ENCODE data around the gene MORN3. TPM values are rescaled to one million over a fixed set of nuclear protein-coding genes. Genes with fewer than 3 reads are reported as not detected.
"Not testable (repeated sequence)": the region's sequence is repeated elsewhere in the genome, so short reads cannot be mapped to it uniquely, and the experiment has no call there.

The MORN3 gene
- total RNA-seq, 4 donors from 2014 or later, result 0.40 to 2.3 (median 1.1) TPM

DNA sequence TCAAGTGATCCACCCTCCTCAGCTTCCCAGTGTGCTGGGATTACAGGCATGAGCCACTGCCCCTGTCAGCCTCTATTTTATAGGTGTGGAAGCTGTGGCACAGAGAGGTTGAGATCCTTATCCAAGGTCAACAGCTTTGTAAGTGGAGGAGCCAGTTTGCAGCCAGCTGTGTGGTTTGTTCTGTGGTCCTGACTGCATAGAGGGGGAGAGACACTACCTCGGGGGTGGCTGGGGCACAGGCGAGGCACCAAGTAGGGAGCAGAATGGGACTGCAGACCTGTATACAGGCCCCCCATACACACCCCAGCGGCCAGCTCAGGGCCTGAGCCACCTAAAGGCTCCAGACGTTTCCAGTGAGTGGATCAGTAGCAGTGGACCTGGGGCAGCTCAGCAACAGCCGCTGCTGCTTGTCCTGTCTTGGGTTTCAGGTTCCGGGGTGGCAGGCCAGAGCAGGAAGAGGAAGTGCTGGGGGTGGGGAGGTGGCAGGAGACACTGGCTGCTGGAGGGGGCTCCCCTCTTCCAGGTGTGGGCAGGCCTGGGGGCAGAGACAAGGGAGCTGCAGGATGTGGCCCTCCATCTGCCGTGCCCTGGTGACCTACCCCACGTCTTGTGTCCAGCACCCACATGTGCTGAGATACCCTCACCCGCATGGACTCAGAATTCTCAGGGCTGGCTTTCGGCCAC, 32.1 kb downstream of the MORN3 start:
- Histone ChIP-seq H3K4me3 (replicated peaks in 1 of 3) (no peak overlapping the region), H3K9me3 (no peaks in the 10 kb centered on the region), H3K27ac (peak overlapping the region in 1 of 3 donors; percentile 40), H3K27me3 (no peaks in the 10 kb centered on the region), H3K36me3 (peaks cover 3 to 4% of the 10 kb centered on the region in 2 donors), H3K4me1 (peaks cover 11 to 26% of the 10 kb centered on the region in 2 donors)
- peak in 1 of 2 donors; percentile 13 for DNase-seq
- intact Hi-C loops (cut with DNase I), result no loop called here
- TF ChIP-seq POLR2A (IDR thresholded peaks at IDR 0.05), result no peak
- TF ChIP-seq, protein P1, sequence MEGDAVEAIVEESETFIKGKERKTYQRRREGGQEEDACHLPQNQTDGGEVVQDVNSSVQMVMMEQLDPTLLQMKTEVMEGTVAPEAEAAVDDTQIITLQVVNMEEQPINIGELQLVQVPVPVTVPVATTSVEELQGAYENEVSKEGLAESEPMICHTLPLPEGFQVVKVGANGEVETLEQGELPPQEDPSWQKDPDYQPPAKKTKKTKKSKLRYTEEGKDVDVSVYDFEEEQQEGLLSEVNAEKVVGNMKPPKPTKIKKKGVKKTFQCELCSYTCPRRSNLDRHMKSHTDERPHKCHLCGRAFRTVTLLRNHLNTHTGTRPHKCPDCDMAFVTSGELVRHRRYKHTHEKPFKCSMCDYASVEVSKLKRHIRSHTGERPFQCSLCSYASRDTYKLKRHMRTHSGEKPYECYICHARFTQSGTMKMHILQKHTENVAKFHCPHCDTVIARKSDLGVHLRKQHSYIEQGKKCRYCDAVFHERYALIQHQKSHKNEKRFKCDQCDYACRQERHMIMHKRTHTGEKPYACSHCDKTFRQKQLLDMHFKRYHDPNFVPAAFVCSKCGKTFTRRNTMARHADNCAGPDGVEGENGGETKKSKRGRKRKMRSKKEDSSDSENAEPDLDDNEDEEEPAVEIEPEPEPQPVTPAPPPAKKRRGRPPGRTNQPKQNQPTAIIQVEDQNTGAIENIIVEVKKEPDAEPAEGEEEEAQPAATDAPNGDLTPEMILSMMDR (IDR thresholded peaks at IDR 0.05), result no peak
- WGBS, 2 donors, result 63 to 89% methylated on average over 4 to 10 of the region's 10 CpGs

DNA sequence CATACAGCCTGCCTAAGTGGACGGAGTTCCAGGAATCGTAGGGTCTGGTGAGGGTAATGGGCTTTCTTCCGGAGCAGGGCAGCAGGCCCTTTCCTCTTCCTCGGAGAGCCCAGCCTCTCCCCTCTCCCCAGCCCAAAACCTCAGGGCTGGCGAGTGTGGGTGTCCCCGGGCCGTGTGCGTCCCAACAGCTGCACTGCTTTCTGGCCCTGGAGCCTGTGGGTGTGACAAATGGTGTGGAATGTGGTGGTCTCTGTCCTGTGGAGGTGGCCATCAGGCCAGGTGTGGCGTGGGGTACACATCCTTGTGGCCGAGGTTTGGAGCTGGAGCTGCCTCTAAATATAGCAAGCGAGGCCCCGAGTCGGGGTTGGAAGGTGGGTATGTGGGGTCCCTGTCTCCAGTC, 34.6 kb downstream of the MORN3 start:
- Histone ChIP-seq H3K4me1 (peaks cover 15 to 42% of the 10 kb centered on the region in 2 donors), H3K36me3 (no peaks in the 10 kb centered on the region), H3K9me3 (no peaks in the 10 kb centered on the region), H3K4me3 (replicated peaks in 1 of 3) (no peak overlapping the region), H3K27me3 (no peaks in the 10 kb centered on the region), H3K27ac (no peak overlapping the region)
- DNase-seq, result no peak
- 82 to 89% methylated on average over 11 to 13 of the region's 13 CpGs for WGBS, 2 donors
- intact Hi-C loops (cut with DNase I), result no loop called here
- no peak for TF ChIP-seq POLR2A (IDR thresholded peaks at IDR 0.05)
- TF ChIP-seq, protein P1 (IDR thresholded peaks at IDR 0.05), result no peak

DNA sequence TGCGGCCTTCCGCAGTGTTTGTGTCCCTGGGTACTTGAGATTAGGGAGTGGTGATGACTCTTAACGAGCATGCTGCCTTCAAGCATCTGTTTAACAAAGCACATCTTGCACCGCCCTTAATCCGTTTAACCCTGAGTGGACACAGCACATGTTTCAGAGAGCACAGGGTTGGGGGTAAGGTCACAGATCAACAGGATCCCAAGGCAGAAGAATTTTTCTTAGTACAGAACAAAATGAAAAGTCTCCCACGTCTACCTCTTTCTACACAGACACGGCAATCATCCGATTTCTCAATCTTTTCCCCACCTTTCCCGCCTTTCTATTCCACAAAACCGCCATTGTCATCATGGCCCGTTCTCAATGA, 35.6 kb downstream of the MORN3 start:
- H3K4me1 ChIP-seq, result peaks cover 15 to 52% of the 10 kb centered on the region in 2 donors
- intact Hi-C loops (cut with DNase I); H3K4me3 ChIP-seq (replicated peaks in 1 of 3); H3K27ac ChIP-seq; H3K27me3 ChIP-seq; DNase-seq; H3K36me3 ChIP-seq; H3K9me3 ChIP-seq: not testable (repeated sequence)
- WGBS, 2 donors, result 68 to 69% methylated on average over 6 to 8 of the region's 11 CpGs

DNA sequence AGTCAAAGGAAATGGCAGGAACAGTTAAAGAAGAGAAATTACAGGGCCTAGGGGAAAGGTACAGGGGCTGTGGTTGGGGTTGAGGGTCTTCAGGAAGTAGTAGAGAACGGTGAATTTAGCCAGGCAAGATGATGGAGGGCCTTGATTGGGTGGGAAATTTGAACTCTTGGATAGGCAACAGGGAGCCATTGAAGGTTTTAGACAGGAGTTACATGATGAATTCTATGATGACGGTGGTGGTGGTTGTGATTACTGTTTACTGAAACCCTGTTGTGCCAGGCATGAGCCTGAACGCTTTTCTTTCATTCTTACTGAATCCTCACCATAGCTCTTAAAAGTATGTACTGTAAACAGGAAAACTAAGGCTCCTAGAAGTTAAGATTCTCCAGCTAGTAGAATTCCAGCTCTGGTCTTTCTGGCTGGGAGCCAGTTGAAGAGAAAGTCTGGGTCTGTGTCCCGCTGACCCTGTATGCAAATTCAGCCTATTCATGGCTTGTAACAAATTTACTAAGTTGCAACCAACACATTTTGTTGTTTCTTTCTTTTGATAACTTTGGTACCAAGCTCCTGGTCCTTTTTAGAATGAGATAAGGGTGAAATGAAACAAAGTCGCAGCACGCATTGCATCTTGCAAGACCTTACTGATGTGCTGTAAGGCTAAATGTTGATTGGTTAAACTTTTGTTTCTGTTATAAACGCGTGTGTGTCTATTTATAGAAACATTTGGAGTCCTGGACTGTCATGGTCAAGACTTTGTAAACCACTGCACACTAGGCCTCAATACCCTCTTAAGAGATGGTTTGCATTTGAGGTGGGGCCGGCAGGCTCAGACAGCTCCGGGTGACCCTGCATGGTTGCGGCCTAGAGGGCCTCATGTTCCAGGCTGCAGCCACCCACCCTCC, 37.1 kb downstream of the MORN3 start:
- intact Hi-C loops (cut with DNase I), result no loop called here
- Histone ChIP-seq H3K27me3 (no peaks in the 10 kb centered on the region), H3K36me3 (no peaks in the 10 kb centered on the region), H3K27ac (peak overlapping the region in 2 of 3 donors; percentile 37 to 72), H3K4me1 (peaks cover 29 to 60% of the 10 kb centered on the region in 2 donors), H3K4me3 (replicated peaks in 1 of 3) (no peak overlapping the region), H3K9me3 (no peaks in the 10 kb centered on the region)
- 71 to 77% methylated on average over 11 of the region's 11 CpGs for WGBS, 2 donors
- TF ChIP-seq, protein P1 (IDR thresholded peaks at IDR 0.05), result no peak
- TF ChIP-seq POLR2A (IDR thresholded peaks at IDR 0.05), result no peak
- no peak for DNase-seq

DNA sequence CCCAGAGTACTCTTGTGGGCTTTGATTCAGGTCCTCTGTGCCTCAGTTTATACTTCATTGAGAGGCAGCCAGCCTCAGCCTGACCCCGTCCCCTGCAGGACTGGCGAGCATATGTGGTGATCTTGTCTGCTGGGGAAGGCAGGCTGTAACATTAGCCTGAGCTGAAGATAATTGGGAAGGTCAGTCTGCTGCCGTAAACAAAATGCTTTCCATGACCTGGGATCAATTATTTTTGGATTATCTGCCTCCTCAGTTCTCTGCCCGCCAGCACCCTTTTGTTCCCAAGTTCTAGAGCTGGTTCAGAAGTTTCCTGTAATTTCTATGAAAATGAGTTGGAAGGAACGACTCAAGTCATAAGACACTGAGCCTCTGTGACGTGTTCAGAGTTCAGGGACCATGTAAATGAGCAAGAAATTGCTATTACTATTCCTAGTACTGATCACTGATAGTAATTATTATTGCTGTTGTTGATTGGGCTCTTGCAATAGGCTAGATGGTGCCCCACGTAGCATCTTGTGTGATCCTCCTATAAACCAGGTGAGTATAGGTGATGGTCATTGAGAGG, 38.6 kb downstream of the MORN3 start:
- no peaks in the 10 kb centered on the region for H3K9me3 ChIP-seq
- DNase-seq, result no peak
- 93 to 95% methylated on average over 7 of the region's 7 CpGs for WGBS, 2 donors
- no peak overlapping the region for H3K4me3 ChIP-seq (replicated peaks in 1 of 3)
- no peak overlapping the region for H3K27ac ChIP-seq
- H3K4me1 ChIP-seq, result peaks cover 33 to 54% of the 10 kb centered on the region in 2 donors
- TF ChIP-seq POLR2A (IDR thresholded peaks at IDR 0.05), result no peak
- TF ChIP-seq, protein P1 (IDR thresholded peaks at IDR 0.05), result no peak
- H3K27me3 ChIP-seq, result no peaks in the 10 kb centered on the region
- H3K36me3 ChIP-seq, result no peaks in the 10 kb centered on the region
- intact Hi-C loops (cut with DNase I), result no loop called here
